WERI-Rb-1 (cell line): ENCODE measurements around the gene IRGC.

ENCODE experiments used
- DNase-seq: peaks from one replicate; pipeline ENCODE4 v3.0.0-alpha.2; 2020
- H3K27ac ChIP-seq: fragments of 250-450 bp; sonication (Bioruptor Pico); 2 replicates; pipeline ENCODE4 v1.5.1; 2020; ENCODE audit warnings: mild to moderate bottlenecking, moderate library complexity
- H3K27me3 ChIP-seq: fragments of 250-450 bp; sonication (Bioruptor Pico); 2 replicates; pipeline ENCODE4 v1.5.1; 2021; ENCODE audit warnings: mild to moderate bottlenecking, low read depth, moderate library complexity; ENCODE audit not compliant: insufficient read depth, severe bottlenecking
- H3K36me3 ChIP-seq: fragments of 250-450 bp; sonication (Bioruptor Pico); 2 replicates; pipeline ENCODE4 v1.5.1; 2020; ENCODE audit warnings: mild to moderate bottlenecking, moderate library complexity
- H3K4me3 ChIP-seq: 2 replicates; pipeline ENCODE4 v1.5.1; 2011; ENCODE audit warnings: low read depth, mild to moderate bottlenecking, control low read depth, low read length
- H3K9me3 ChIP-seq: fragments of 250-450 bp; sonication (Bioruptor Pico); 2 replicates; pipeline ENCODE4 v1.5.1; 2021; ENCODE audit warnings: mild to moderate bottlenecking, moderate library complexity; ENCODE audit not compliant: severe bottlenecking
- TF ChIP-seq, protein P1 (sequence below): IDR thresholded peaks from 2 replicates; pipeline ENCODE4 v1.5.1; 2011; ENCODE audit warnings: low read depth, mild to moderate bottlenecking, control low read depth, inconsistent platforms, low read length

The IRGC gene

DNA sequence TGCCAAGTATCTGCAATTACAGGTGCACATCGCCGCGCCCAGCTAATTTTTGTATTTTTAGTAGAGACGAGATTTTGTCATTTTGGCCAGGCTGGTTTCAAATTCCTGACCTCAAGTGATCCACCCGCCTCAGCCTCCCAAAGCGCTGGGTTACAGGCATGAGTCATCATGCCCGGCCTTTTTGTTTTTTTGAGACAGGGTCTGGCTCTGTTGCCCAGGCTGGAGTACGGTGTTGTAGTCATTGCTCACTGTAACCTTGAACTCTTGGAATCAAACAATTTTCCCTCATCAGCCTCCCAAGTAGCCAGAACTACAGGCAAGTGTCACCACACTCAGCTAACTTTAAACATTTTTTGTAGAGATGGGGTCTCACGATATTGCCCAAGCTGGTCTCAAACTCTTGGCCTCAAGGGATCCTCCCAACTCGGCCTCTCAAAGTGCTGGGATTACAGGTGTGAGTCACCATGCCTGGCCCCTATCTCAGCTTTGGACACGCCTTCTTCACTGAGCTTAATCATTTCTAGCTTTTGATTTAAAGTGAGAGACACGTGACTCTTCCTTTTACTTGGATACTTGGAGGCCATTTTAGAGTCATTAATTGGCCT, 4.0 kb upstream of the IRGC start:
- Histone ChIP-seq H3K4me3 (no peak overlapping the region), H3K27ac (no peak overlapping the region), H3K36me3 (no peaks in the 10 kb centered on the region), H3K9me3 (peaks cover 5% of the 10 kb centered on the region), H3K27me3 (no peaks in the 10 kb centered on the region)
- no peak for DNase-seq
- TF ChIP-seq, protein P1, sequence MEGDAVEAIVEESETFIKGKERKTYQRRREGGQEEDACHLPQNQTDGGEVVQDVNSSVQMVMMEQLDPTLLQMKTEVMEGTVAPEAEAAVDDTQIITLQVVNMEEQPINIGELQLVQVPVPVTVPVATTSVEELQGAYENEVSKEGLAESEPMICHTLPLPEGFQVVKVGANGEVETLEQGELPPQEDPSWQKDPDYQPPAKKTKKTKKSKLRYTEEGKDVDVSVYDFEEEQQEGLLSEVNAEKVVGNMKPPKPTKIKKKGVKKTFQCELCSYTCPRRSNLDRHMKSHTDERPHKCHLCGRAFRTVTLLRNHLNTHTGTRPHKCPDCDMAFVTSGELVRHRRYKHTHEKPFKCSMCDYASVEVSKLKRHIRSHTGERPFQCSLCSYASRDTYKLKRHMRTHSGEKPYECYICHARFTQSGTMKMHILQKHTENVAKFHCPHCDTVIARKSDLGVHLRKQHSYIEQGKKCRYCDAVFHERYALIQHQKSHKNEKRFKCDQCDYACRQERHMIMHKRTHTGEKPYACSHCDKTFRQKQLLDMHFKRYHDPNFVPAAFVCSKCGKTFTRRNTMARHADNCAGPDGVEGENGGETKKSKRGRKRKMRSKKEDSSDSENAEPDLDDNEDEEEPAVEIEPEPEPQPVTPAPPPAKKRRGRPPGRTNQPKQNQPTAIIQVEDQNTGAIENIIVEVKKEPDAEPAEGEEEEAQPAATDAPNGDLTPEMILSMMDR, result no peak

- Histone ChIP-seq H3K36me3 (no peaks in the 10 kb centered on the region), H3K9me3 (peaks cover 5% of the 10 kb centered on the region), H3K27ac (no peak overlapping the region), H3K4me3 (no peak overlapping the region), H3K27me3 (no peaks in the 10 kb centered on the region)
- TF ChIP-seq, protein P1, result no peak
- no peak for DNase-seq
Observed at GRCh38 chr19:43713208-43713607, 2.7 kb upstream of the IRGC start.

DNA sequence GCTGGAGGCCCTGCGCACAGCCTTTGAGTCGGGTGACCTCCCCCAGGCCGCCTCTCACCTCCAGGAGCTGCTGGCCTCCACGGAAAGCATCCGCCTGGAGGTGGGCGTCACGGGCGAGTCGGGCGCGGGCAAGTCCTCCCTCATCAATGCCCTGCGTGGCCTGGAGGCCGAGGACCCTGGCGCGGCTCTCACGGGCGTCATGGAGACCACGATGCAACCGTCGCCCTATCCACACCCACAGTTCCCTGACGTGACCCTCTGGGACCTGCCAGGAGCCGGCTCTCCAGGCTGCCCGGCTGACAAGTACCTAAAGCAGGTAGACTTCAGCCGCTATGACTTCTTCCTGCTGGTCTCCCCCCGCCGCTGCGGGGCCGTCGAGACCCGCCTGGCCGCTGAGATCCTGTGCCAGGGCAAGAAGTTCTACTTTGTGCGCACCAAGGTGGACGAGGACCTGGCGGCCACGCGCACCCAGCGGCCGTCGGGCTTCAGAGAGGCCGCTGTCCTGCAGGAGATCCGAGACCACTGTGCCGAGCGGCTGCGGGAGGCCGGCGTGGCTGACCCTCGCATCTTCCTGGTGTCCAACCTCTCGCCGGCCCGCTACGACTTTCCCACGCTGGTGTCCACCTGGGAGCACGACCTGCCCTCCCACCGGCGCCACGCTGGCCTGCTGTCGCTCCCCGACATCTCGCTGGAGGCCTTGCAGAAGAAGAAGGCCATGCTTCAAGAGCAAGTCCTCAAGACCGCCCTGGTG, 2.9 kb downstream of the IRGC start:
- no peaks in the 10 kb centered on the region for H3K27me3 ChIP-seq
- no peak overlapping the region for H3K27ac ChIP-seq
- no peak overlapping the region for H3K4me3 ChIP-seq
- TF ChIP-seq, protein P1, result no peak
- H3K36me3 ChIP-seq, result no peaks in the 10 kb centered on the region
- DNase-seq, result no peak
- no peaks in the 10 kb centered on the region for H3K9me3 ChIP-seq

DNA sequence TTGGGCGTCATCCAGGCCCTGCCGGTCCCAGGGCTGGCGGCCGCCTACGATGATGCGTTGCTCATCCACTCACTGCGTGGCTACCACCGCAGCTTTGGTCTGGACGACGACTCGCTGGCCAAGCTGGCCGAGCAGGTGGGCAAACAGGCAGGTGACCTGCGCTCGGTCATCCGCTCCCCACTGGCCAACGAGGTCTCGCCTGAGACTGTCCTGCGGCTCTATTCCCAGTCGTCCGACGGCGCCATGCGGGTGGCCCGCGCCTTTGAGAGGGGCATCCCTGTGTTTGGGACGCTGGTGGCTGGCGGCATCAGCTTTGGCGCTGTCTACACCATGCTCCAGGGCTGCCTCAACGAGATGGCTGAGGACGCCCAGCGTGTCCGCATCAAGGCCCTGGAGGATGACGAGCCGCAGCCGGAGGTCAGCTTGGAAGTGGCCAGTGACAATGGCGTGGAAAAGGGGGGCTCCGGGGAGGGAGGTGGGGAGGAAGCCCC, 3.5 kb downstream of the IRGC start:
- Histone ChIP-seq H3K27ac (no peak overlapping the region), H3K4me3 (no peak overlapping the region), H3K27me3 (no peaks in the 10 kb centered on the region), H3K9me3 (no peaks in the 10 kb centered on the region), H3K36me3 (no peaks in the 10 kb centered on the region)
- no peak for DNase-seq
- TF ChIP-seq, protein P1, result no peak

DNA sequence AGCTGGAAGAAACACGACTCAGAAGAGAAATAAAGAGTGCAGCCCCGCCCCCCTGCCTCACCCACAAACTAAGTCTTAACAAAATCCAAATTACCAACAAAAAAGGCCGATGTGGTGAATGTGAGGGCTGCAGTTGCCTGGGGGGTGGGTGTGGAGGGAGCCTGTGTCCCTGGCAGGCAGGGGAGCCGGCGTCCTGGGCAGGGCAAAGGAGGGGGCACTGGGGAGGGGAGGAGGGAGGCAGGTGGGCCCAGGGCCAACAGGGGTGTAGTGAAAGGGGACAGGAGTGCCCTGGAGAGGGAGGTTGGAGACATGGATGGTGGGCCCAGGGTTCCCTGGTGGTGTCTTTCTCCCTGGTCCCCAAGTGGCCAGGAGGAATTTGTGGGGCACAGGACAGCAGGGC, 4.0 kb downstream of the IRGC start:
- no peaks in the 10 kb centered on the region for H3K9me3 ChIP-seq
- TF ChIP-seq, protein P1, result no peak
- H3K36me3 ChIP-seq, result no peaks in the 10 kb centered on the region
- no peak overlapping the region for H3K4me3 ChIP-seq
- no peaks in the 10 kb centered on the region for H3K27me3 ChIP-seq
- no peak overlapping the region for H3K27ac ChIP-seq
- DNase-seq, result no peak
